HFF-Myc (cell line): Measurements from ENCODE around the gene SLC16A11.

Source experiments
- DNase-seq: peaks from one replicate; pipeline ENCODE4 v3.0.0-alpha.2; 2011; ENCODE audit warnings: low read depth; ENCODE audit errors: extremely low read depth
- H3K4me3 ChIP-seq: replicated peaks from 2 replicates; pipeline ENCODE4 v1.5.1; 2011; ENCODE audit warnings: low read depth, mild to moderate bottlenecking, control low read depth, low read length
- TF ChIP-seq, protein P1 (sequence below): IDR thresholded peaks from 2 replicates; pipeline ENCODE4 v1.5.1; 2012; ENCODE audit warnings: mild to moderate bottlenecking, low read depth, low read length, control low read depth; ENCODE audit errors: missing control alignments

The SLC16A11 gene

DNA sequence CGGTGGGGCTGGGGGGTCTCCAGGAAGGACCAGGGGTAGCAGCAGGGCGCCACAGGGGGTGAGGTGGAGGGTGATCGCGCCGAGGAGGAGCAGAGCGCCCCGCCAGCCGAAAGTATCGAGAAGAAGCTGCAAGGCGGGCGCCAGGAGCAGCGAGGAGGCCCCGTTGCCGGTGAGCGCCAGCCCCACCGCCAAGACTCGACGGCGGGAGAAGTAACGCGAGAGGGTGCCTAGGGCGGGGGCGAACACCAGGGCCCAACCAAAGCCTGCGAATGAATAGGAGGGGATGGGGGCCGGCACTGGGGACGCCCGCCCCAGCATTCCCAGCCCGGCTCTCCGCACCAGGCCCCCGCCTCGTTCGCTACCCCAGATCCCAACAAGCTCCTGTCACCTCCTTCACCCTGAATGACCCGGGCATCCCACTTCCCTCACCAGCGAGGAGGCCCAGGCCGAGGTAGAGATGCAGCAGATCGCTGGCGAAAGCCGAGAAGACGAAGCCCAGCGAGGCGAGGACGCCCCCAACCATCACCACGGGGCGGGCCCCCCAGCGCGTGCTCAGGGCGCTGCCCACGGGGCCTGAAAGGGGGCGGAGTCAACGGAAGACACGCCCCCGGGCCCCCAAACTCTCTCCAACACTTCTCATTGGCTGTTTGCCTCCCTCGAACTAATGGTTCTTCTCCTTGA is 1.3 kb downstream of the SLC16A11 start:
- no peak overlapping the region for H3K4me3 ChIP-seq
- DNase-seq, result no peak
- TF ChIP-seq, protein P1, sequence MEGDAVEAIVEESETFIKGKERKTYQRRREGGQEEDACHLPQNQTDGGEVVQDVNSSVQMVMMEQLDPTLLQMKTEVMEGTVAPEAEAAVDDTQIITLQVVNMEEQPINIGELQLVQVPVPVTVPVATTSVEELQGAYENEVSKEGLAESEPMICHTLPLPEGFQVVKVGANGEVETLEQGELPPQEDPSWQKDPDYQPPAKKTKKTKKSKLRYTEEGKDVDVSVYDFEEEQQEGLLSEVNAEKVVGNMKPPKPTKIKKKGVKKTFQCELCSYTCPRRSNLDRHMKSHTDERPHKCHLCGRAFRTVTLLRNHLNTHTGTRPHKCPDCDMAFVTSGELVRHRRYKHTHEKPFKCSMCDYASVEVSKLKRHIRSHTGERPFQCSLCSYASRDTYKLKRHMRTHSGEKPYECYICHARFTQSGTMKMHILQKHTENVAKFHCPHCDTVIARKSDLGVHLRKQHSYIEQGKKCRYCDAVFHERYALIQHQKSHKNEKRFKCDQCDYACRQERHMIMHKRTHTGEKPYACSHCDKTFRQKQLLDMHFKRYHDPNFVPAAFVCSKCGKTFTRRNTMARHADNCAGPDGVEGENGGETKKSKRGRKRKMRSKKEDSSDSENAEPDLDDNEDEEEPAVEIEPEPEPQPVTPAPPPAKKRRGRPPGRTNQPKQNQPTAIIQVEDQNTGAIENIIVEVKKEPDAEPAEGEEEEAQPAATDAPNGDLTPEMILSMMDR, result no peak

DNA sequence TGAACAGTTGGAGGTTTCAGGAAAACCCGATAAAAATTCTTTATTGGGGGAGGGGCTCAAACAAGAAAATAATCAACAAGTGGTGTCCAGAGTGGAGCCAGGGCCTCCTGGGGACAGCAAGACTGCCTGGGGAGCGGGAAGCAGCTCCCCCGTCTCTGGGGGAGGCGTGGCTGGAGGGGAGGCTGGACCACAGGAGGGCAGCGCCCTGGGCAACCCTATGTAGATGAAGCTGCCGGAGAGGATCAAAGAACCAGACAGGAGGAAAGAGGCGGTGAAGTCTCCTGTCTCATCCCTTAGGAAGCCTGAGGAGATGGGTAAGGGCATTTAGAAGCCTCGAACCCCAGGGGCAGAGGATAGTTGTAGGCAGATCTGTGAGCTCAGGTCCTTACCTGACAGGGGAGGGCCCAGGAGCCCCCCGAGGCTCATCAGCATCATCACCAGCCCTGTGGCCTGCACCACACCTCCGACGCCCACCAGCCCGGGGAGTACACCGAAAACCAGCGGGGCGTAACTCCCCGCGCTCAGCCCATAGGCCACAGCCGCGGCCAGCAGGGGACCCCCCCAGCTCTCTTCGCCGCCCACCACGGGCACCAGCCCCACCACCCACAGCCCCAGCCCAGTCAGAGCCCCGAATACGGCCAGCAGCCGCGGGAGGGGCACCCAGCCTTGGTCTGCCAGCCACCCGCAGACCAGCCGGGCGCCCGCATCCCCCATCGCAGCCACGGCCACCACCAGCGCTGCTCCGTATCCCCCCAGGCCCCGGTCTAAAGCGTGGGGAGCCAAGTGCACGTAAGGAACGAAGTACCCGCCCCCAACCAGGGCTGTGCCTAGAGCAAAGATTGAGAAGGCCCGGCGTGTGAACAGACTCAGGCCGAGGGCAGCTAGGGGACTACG is 2.0 kb downstream of the SLC16A11 start:
- TF ChIP-seq, protein P1, result no peak
- H3K4me3 ChIP-seq, result no peak overlapping the region

DNA sequence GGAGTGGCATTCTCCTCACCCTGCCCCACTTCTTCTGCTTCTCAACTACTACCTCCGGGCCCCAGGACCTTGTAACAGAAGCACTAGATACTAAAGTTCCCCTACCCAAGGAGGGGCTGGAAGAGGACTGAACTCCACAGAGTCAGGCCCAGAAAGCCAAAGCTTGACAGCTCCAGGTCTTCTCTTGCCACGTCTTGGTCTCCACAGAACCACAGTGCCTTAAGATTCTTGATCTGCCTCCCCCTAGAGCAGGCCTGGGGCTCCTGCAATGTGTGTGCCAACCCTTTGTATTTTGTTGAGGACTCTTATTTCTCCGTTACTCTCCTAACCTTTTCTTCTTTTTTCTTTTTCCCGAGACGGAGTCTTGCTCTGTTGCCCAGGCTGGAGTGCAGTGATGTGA is 4.1 kb downstream of the SLC16A11 start:
- TF ChIP-seq, protein P1, result no peak
- H3K4me3 ChIP-seq, result no peak overlapping the region
- no peak for DNase-seq

More for the DNA sequence above, 2.0 kb downstream of the SLC16A11 start:
- DNase-seq, result no peak

DNA sequence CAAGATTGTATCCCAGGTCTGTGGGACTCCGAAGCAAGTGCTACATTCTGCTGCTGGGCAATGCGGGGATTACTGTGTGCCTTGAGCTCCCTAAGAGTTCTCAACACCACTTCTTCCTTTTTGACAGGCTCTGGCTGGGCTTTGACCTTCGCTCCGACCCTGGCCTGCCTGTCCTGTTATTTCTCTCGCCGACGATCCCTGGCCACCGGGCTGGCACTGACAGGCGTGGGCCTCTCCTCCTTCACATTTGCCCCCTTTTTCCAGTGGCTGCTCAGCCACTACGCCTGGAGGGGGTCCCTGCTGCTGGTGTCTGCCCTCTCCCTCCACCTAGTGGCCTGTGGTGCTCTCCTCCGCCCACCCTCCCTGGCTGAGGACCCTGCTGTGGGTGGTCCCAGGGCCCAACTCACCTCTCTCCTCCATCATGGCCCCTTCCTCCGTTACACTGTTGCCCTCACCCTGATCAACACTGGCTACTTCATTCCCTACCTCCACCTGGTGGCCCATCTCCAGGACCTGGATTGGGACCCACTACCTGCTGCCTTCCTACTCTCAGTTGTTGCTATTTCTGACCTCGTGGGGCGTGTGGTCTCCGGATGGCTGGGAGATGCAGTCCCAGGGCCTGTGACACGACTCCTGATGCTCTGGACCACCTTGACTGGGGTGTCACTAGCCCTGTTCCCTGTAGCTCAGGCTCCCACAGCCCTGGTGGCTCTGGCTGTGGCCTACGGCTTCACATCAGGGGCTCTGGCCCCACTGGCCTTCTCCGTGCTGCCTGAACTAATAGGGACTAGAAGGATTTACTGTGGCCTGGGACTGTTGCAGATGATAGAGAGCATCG is 5.6 kb downstream of the SLC16A11 start:
- TF ChIP-seq, protein P1, result no peak
- no peak overlapping the region for H3K4me3 ChIP-seq

DNA sequence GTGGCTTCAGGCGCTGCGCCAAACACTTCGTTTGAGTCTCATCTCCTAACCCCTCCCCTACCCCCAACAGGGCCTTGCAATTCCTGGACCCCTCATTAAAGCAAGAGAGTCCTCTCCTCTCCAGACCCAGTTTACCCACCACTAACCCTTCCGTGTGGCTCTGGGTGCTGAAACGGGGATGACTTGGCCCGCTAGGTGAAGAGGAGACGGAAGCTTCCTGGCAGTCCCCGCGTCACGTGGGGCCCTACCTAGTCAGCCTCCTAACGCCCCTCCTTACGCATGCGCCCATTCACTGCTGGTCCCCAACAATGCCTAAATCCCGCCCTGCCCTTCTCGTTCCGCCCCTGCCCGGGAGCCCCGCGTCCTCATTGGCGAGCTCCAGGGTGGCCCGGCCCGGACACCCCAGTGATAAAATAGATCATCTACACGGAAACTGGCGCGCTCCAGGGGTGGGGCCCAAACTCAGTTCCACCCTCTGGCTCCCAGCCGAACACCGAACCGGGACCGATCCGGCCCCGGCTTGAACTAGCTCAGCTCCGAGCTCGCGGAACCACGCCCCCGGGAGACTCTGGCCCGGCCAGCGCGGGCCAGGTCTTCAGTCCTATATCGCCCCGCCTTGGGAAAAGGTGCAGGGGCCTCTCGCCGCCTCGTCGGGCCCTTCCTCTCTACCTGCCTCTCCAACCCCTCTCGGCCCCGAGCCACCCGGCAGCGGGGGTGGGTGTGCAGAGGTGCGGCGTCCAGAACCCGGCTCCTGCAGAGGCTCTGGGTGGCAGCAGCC is 8.1 kb downstream of the SLC16A11 start, which contains the start of gene SLC16A13:
TSS of gene SLC16A13 (plus strand) at position 425 of the 778 bp plus-strand sequence. CDS start 368 bp downstream, outside the sequence.
- TF ChIP-seq, protein P1, result no peak
- H3K4me3 ChIP-seq, result peak within 1 kb of the TSS; percentile 69
- peak; percentile 82 for DNase-seq

More for the DNA sequence above, 5.6 kb downstream of the SLC16A11 start:
- no peak for DNase-seq
